HG02798 (cell line): Measurements from ENCODE around the gene PDCD11.
"Not testable (repeated sequence)": the region's sequence is repeated elsewhere in the genome, so short reads cannot be mapped to it uniquely, and the experiment has no call there.

Experiments used
- ATAC-seq: cut with Tn5 transposase; IDR thresholded peaks from one replicate; pipeline ENCODE4 v1.9.1; 2021; ENCODE audit warnings: mild to moderate bottlenecking; ENCODE audit not compliant: unreplicated experiment, poor library complexity

Gene PDCD11

GRCh38 chr10:103415581-103415980 is 19.2 kb downstream of the PDCD11 start:
- no peak for ATAC-seq

GRCh38 chr10:103416436-103417147 is 20.2 kb downstream of the PDCD11 start:
- no peak for ATAC-seq

GRCh38 chr10:103417148-103417469 is 20.7 kb downstream of the PDCD11 start:
- ATAC-seq, result not testable (repeated sequence)

GRCh38 chr10:103417601-103418000 is 21.2 kb downstream of the PDCD11 start:
- ATAC-seq, result no peak

- ATAC-seq, result no peak
Measured at GRCh38 chr10:103419101-103419500, 22.7 kb downstream of the PDCD11 start.

- ATAC-seq, result no peak
Measured at GRCh38 chr10:103423748-103424147, 27.3 kb downstream of the PDCD11 start.

- no peak for ATAC-seq
Measured at GRCh38 chr10:103427866-103428265, 31.4 kb downstream of the PDCD11 start.

GRCh38 chr10:103428989-103429643 is 32.7 kb downstream of the PDCD11 start:
- no peak for ATAC-seq

GRCh38 chr10:103429647-103430046 is 33.2 kb downstream of the PDCD11 start:
- no peak for ATAC-seq

- no peak for ATAC-seq
Measured at GRCh38 chr10:103431902-103432301, 35.5 kb downstream of the PDCD11 start.

GRCh38 chr10:103433858-103434257 is 37.4 kb downstream of the PDCD11 start:
- ATAC-seq, result no peak

- ATAC-seq, result no peak
Measured at GRCh38 chr10:103439776-103440175, 43.4 kb downstream of the PDCD11 start.

- no peak for ATAC-seq
Measured at GRCh38 chr10:103440416-103440815, 44.0 kb downstream of the PDCD11 start.

- no peak for ATAC-seq
Measured at GRCh38 chr10:103441206-103441605, 44.8 kb downstream of the PDCD11 start.

GRCh38 chr10:103441611-103442010 is 45.2 kb downstream of the PDCD11 start:
- ATAC-seq, result no peak

GRCh38 chr10:103442031-103442461 is 45.6 kb downstream of the PDCD11 start:
- ATAC-seq, result no peak

GRCh38 chr10:103443475-103444185 is 47.2 kb downstream of the PDCD11 start:
- no peak for ATAC-seq

- no peak for ATAC-seq
Measured at GRCh38 chr10:103444478-103444877, 48.1 kb downstream of the PDCD11 start.

GRCh38 chr10:103445366-103445765 is 48.9 kb downstream of the PDCD11 start:
- ATAC-seq, result no peak

GRCh38 chr10:103445767-103446567 is 49.5 kb downstream of the PDCD11 start:
- no peak for ATAC-seq

GRCh38 chr10:103447187-103447586 is 50.8 kb downstream of the PDCD11 start:
- ATAC-seq, result no peak
